Gastroesophageal sphincter (tissue), 4 donors: ENCODE results near the gene EGR4. TPM values are rescaled to one million over a fixed set of nuclear protein-coding genes. Genes with fewer than 3 reads are reported as not detected.

Source experiments
- ATAC-seq: fragments of 150-250 bp; one replicate; pipeline ENCODE4 v1.9.1; 2016; ENCODE audit warnings: mild to moderate bottlenecking, moderate library complexity
- H3K27ac ChIP-seq, 4 donors: fragments of 200-600 bp; sonication (generic) in 3 of 4; 1 replicate in 3 of 4; 2 replicates in 1 of 4; pipeline ENCODE4 v1.5.1; 2016 to 2019
- H3K27me3 ChIP-seq: fragments of 200-600 bp; sonication (generic); one replicate; pipeline ENCODE4 v1.5.1; 2019
- H3K36me3 ChIP-seq, 2 donors: fragments of 200-600 bp; sonication (generic); one replicate each; pipeline ENCODE4 v1.5.1; 2019; ENCODE audit warnings: control low read depth in 1 of 2
- H3K4me1 ChIP-seq, 3 donors: fragments of 200-600 bp; sonication (generic); 1 replicate in 2 of 3; 2 replicates in 1 of 3; pipeline ENCODE4 v1.5.1; 2016 to 2019; ENCODE audit warnings: control low read depth in 2 of 3
- H3K4me3 ChIP-seq, 2 donors: fragments of 200-600 bp; sonication (generic); one replicate each; pipeline ENCODE4 v1.5.1; 2019; ENCODE audit warnings: mild to moderate bottlenecking in 1 of 2, moderate library complexity in 1 of 2
- H3K9me3 ChIP-seq, 3 donors: fragments of 200-600 bp; sonication (generic); one replicate each; pipeline ENCODE4 v1.5.1; 2017 to 2019; ENCODE audit warnings: control low read depth in 2 of 3
- EP300 ChIP-seq: sonication (generic); formaldehyde crosslinking; IDR thresholded peaks from one replicate; pipeline ENCODE4 v1.6.1; 2017; ENCODE audit warnings: antibody characterized with exemption, mild to moderate bottlenecking
- POLR2A ChIP-seq, 2 donors: fragments of 450-650 bp; IDR thresholded peaks; one replicate each; pipeline ENCODE4 v1.6.1; 2017; ENCODE audit warnings: antibody characterized with exemption in 2 of 2, mild to moderate bottlenecking in 2 of 2, moderate library complexity in 1 of 2
- POLR2AphosphoS5 ChIP-seq: sonication (generic); formaldehyde crosslinking; IDR thresholded peaks from one replicate; pipeline ENCODE4 v1.6.1; 2017; ENCODE audit warnings: antibody characterized with exemption
- WGBS, 2 donors: methylation state at CpG; one replicate each; pipeline ENCODE4 v1.1.5; 2018; ENCODE audit warnings: low coverage in 1 of 2; 5-methylcytosine and 5-hydroxymethylcytosine counted together
- total RNA-seq, 4 donors: library from RNA; depleted of rRNA; stranded (reverse); fragments of >200 nt; gene quantifications; one replicate each; pipeline ENCODE4 v1.1.0, GENCODE V29; 2016
- TF ChIP-seq, protein P1 (sequence below), 4 experiments: fragments of 200-600 bp in 2 of 4; fragments of 450-650 bp in 2 of 4; sonication (generic) in 1 of 4; IDR thresholded peaks; one replicate each; pipeline ENCODE4 v1.5.1; 2017 to 2019; ENCODE audit warnings: antibody characterized with exemption in 4 of 4, mild to moderate bottlenecking in 2 of 4, moderate library complexity in 2 of 4

Gene EGR4
- total RNA-seq, 4 donors from 2014 or later, result not detected

DNA sequence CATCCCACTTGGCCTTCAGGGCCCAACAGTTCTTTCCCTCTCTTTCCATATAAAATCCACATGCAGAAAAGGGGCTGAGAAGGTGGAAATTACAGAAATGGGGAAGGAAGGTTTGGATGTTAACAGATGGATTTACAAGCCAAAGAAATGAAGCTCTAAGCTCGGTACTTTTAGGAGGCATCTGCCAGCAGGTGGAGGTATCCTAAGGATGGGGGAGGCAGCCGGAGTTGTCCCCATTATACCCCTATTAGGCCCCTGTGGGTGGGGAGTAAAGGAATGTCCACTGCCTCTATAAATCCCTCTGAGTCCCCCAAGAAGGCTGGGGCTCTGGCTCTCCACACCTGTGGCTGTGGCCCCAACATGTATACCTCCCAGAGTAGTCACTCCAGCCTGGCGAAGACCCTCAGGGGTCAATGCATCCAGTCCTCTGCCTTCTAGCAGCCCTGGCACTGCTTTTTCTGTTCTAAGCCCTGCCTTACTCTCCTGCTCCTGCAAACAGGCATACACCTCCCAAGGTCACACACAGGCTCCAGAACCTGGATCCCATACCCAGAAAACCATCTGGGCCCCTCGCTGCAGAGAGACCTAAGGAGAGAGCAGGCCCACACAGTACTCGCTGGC lies 10.3 kb downstream of the EGR4 start:
- peak overlapping the region in 1 of 2 donors; percentile 73 for H3K4me3 ChIP-seq
- H3K27me3 ChIP-seq, result peaks cover 44% of the 10 kb centered on the region
- WGBS, 2 donors, result 69 to 80% methylated on average over 2 of the region's 5 CpGs
- TF ChIP-seq EP300 (no peak), POLR2AphosphoS5 (no peak), POLR2A (IDR thresholded peaks at IDR 0.05) (no peak)
- TF ChIP-seq, protein P1, sequence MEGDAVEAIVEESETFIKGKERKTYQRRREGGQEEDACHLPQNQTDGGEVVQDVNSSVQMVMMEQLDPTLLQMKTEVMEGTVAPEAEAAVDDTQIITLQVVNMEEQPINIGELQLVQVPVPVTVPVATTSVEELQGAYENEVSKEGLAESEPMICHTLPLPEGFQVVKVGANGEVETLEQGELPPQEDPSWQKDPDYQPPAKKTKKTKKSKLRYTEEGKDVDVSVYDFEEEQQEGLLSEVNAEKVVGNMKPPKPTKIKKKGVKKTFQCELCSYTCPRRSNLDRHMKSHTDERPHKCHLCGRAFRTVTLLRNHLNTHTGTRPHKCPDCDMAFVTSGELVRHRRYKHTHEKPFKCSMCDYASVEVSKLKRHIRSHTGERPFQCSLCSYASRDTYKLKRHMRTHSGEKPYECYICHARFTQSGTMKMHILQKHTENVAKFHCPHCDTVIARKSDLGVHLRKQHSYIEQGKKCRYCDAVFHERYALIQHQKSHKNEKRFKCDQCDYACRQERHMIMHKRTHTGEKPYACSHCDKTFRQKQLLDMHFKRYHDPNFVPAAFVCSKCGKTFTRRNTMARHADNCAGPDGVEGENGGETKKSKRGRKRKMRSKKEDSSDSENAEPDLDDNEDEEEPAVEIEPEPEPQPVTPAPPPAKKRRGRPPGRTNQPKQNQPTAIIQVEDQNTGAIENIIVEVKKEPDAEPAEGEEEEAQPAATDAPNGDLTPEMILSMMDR (IDR thresholded peaks at IDR 0.05), result no peak
- no peak overlapping the region for H3K27ac ChIP-seq
- H3K9me3 ChIP-seq, result no peaks in the 10 kb centered on the region
- H3K36me3 ChIP-seq, result no peaks in the 10 kb centered on the region
- H3K4me1 ChIP-seq, result peaks cover 0 to 23% (median 9%) of the 10 kb centered on the region in 3 donors
- no peak for ATAC-seq

DNA sequence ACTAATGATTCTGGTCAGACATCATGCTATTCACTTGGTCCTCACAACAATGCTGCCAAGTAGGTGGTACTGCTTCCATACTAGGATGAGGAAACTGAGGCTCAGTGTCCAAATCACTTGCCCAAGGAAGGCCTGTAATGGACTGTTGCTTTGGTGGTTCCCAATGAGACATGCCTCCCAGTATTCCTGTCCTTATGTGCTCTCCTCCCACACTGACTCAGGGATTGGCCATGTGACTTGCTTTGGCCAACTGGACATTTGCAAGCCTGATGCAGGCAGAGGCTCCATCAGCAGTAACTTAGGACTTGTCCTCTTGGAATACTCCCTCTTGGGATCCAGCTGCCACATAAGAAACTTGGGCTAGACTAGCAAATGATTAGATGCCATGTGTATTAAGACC lies 12.1 kb downstream of the EGR4 start:
- ATAC-seq, result no peak
- H3K4me3 ChIP-seq, result no peak overlapping the region
- H3K27me3 ChIP-seq, result peaks cover 26% of the 10 kb centered on the region
- no peak overlapping the region for H3K27ac ChIP-seq
- TF ChIP-seq, protein P1 (IDR thresholded peaks at IDR 0.05), result no peak
- TF ChIP-seq EP300, result no peak
- no peak for TF ChIP-seq POLR2A (IDR thresholded peaks at IDR 0.05)
- TF ChIP-seq POLR2AphosphoS5, result no peak
- peaks cover 0 to 4% (median 0%) of the 10 kb centered on the region in 3 donors for H3K9me3 ChIP-seq
- H3K4me1 ChIP-seq, result peaks cover 0 to 23% (median 9%) of the 10 kb centered on the region in 3 donors
- no peaks in the 10 kb centered on the region for H3K36me3 ChIP-seq

DNA sequence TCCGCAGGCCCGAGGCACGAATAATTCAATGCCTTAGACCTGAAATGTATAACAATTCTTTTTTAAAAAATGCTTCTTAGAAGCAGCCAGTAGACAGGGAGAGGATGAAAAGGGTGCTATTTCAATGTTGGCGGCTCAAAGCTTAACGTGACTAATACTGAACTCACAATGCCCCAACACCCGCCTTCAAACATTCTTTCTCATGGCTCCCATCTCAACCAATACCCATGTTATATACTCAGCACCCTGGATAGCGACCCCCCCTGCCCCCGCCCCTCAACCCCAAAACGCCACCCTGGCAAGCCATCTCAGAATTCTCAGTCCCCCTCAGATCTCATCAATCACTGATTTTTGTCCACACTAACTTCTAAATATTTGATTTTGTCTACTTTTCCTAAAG lies 13.5 kb downstream of the EGR4 start:
- WGBS, 2 donors, result 71 to 88% methylated on average over 3 to 9 of the region's 9 CpGs
- Histone ChIP-seq H3K9me3 (peaks cover 0 to 4% (median 0%) of the 10 kb centered on the region in 3 donors), H3K27ac (no peak overlapping the region)

DNA sequence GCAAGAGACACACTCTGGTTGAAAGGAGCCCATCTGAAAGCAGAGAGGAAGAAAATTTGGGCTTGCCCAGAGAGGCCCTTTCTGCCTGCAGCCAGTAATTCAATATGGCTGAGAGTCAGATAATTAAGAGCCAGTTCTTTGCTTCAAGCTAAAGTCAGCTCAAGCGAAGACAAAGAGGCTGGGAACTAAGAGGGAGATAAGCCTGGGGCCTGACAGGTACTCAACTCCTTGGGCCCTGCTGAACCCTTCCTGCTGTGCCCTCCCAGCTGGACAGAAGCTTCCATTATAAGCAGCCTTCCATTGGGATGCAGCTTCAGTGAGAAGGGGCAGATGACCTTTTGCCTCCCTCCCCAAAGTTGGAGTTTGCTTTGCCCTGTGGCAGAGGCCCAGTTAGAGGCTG lies 21.1 kb downstream of the EGR4 start:
- no CpG with 5 or more reads among the region's 1 CpG for WGBS, 2 donors
- peaks cover 0 to 13% (median 0%) of the 10 kb centered on the region in 3 donors for H3K9me3 ChIP-seq
- peaks cover 0 to 17% (median 4%) of the 10 kb centered on the region in 3 donors for H3K4me1 ChIP-seq
- ATAC-seq, result no peak
- no peaks in the 10 kb centered on the region for H3K36me3 ChIP-seq
- H3K27ac ChIP-seq, result no peak overlapping the region
- H3K4me3 ChIP-seq, result no peak overlapping the region
- TF ChIP-seq POLR2A (IDR thresholded peaks at IDR 0.05) (no peak), POLR2AphosphoS5 (no peak), EP300 (no peak)
- TF ChIP-seq, protein P1 (IDR thresholded peaks at IDR 0.05), result no peak
- peaks cover 46% of the 10 kb centered on the region for H3K27me3 ChIP-seq

More for the DNA sequence above, 13.5 kb downstream of the EGR4 start:
- Histone ChIP-seq H3K36me3 (no peaks in the 10 kb centered on the region), H3K4me1 (peaks cover 0 to 18% (median 8%) of the 10 kb centered on the region in 3 donors), H3K4me3 (no peak overlapping the region), H3K27me3 (peaks cover 14% of the 10 kb centered on the region)
- TF ChIP-seq POLR2A (IDR thresholded peaks at IDR 0.05) (no peak), EP300 (no peak)
- TF ChIP-seq, protein P1 (IDR thresholded peaks at IDR 0.05), result no peak
- ATAC-seq, result no peak
